Esophagus squamous epithelium (tissue), 4 donors: ENCODE data around the gene CTNND2.

Experiments
- POLR2A ChIP-seq, 4 donors: fragments of 450-650 bp; IDR thresholded peaks; one replicate each; pipeline ENCODE4 v1.6.1; 2017; ENCODE audit warnings: antibody characterized with exemption in 4 of 4, mild to moderate bottlenecking in 4 of 4, moderate library complexity in 3 of 4
- TF ChIP-seq, protein P1 (sequence below), 6 experiments: fragments of 450-650 bp in 4 of 6; fragments of 200-600 bp in 2 of 6; sonication (generic) in 2 of 6; IDR thresholded peaks; one replicate each; pipeline ENCODE4 v1.5.1; 2016 to 2019; ENCODE audit warnings: antibody characterized with exemption in 6 of 6, mild to moderate bottlenecking in 4 of 6, moderate library complexity in 4 of 6

DNA sequence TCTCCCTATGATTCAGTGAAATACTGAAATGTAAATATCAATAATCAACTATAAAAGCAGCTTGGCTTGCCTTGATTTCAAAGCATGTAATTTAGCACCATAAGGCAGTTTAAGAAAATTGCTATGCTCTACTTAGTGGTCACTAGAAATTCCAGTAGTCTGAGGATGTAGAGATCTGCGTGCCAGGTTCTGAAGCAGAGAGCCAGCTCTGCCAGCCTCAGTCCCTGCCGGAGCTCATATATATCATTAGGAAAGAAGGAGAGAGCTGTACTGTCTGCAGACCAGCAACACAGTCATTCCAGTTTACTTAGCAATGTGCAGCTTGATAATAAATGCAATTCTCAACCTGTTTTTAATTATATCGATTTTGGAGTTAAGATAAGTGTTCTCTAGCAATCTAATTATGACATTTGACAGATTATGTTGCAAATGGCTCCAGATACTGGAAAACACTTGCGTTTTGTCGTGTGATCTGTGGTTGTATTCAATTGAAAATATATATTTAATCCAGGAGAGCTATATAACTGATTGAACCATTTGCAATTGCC lies 540.5 kb downstream of the CTNND2 start:
- TF ChIP-seq, protein P1, sequence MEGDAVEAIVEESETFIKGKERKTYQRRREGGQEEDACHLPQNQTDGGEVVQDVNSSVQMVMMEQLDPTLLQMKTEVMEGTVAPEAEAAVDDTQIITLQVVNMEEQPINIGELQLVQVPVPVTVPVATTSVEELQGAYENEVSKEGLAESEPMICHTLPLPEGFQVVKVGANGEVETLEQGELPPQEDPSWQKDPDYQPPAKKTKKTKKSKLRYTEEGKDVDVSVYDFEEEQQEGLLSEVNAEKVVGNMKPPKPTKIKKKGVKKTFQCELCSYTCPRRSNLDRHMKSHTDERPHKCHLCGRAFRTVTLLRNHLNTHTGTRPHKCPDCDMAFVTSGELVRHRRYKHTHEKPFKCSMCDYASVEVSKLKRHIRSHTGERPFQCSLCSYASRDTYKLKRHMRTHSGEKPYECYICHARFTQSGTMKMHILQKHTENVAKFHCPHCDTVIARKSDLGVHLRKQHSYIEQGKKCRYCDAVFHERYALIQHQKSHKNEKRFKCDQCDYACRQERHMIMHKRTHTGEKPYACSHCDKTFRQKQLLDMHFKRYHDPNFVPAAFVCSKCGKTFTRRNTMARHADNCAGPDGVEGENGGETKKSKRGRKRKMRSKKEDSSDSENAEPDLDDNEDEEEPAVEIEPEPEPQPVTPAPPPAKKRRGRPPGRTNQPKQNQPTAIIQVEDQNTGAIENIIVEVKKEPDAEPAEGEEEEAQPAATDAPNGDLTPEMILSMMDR (IDR thresholded peaks at IDR 0.05) = no peak
- TF ChIP-seq POLR2A (IDR thresholded peaks at IDR 0.05) = no peak
